ENCODE results near the gene TRAPPC14.

TRAPPC14 gene

GRCh38 chr7:100166970-100167911, 8.7 kb upstream of the TRAPPC14 start:
- TF ChIP-seq CTCF (IDR thresholded peaks at IDR 0.05; ENCODE audit: borderline replicate concordance, control extremely low read depth, extremely low read depth, insufficient read depth, missing control alignments) = no peak
- in situ Hi-C loops (cut with MboI; ENCODE audit: low sequenced_read_pairs, unreplicated experiment) = no loop called here

DNA sequence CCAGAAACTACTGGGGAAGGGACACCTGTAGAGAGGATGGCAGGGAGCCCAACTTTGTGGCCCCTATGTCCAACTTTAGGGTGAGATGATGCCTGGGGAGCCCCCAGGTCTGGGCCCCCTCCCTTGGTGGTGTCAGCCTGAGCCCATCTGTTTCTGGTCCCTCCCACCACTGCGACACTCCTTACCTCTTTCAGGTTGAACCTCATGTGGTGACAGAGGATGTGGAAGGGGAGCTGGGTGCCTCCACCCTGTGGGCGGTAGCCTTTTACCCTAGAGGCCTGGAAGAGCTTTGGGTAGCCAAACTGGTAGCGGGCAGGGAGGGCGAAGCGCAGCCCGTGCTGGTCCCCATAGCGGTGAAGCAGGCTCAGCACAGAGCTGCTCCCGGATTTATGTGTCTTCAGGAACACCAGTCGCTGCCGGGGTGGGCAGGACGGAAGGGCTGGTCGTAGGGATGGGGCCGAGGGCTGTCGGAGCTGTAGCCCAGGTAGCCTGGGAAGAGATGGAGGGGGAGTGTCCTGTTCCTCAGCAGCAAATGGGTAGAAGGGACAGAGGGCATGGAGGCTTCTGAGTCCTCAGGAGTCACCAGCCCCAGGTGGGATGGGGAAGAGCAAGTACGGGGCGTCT, 7.9 kb upstream of the TRAPPC14 start:
- peak; percentile 12 for DNase-seq (ENCODE audit: low spot score)
- TF ChIP-seq CTCF (IDR thresholded peaks at IDR 0.05; ENCODE audit: borderline replicate concordance, control extremely low read depth, extremely low read depth, insufficient read depth, missing control alignments) = no peak
- in situ Hi-C loops (cut with MboI; ENCODE audit: low sequenced_read_pairs, unreplicated experiment) = no loop called here

More at GRCh38 chr7:100166970-100167911, 8.7 kb upstream of the TRAPPC14 start:
- DNase-seq (ENCODE audit: low spot score) = peak; percentile 46

GRCh38 chr7:100163871-100164270, 5.3 kb upstream of the TRAPPC14 start:
- in situ Hi-C loops (cut with MboI; ENCODE audit: low sequenced_read_pairs, unreplicated experiment) = no loop called here
- TF ChIP-seq CTCF (IDR thresholded peaks at IDR 0.05; ENCODE audit: borderline replicate concordance, control extremely low read depth, extremely low read depth, insufficient read depth, missing control alignments) = no peak
- DNase-seq (ENCODE audit: low spot score) = no peak

DNA sequence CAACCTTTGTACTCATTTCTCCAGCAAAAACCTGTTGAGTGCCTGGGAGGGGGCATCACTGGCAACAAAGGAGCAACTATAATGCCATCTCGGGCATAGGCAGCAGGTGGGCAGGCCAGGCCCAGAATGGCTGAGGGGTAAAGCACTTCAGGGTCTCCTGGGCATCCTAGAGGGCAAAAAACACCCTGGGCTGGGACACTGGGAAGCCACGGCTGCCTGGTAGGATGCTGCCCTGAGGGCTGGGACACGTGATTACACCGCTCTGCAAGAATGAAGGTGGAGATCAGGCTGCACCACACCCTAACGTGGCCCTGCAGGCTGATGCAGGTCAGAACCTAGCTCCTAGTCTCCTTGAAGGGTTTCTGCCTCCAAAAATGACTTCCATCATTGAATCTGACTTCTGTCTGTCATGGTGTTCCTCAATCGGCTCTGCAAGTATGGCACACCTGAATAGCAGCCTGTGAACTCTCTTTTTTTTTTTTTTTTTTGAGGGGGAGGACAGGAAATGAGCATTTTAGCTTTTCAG, 4.5 kb upstream of the TRAPPC14 start:
- no peak for TF ChIP-seq CTCF (IDR thresholded peaks at IDR 0.05; ENCODE audit: borderline replicate concordance, control extremely low read depth, extremely low read depth, insufficient read depth, missing control alignments)
- DNase-seq (ENCODE audit: low spot score) = peak; percentile 16
- in situ Hi-C loops (cut with MboI; ENCODE audit: low sequenced_read_pairs, unreplicated experiment) = no loop called here

- no peak for TF ChIP-seq CTCF (IDR thresholded peaks at IDR 0.05; ENCODE audit: borderline replicate concordance, control extremely low read depth, extremely low read depth, insufficient read depth, missing control alignments)
- in situ Hi-C loops (cut with MboI; ENCODE audit: low sequenced_read_pairs, unreplicated experiment) = no loop called here
- no peak for DNase-seq (ENCODE audit: low spot score)
Observed at GRCh38 chr7:100160067-100160466, 1.5 kb upstream of the TRAPPC14 start.

- in situ Hi-C loops (cut with MboI; ENCODE audit: low sequenced_read_pairs, unreplicated experiment) = no loop called here
- DNase-seq (ENCODE audit: low spot score) = no peak
- TF ChIP-seq CTCF (IDR thresholded peaks at IDR 0.05; ENCODE audit: borderline replicate concordance, control extremely low read depth, extremely low read depth, insufficient read depth, missing control alignments) = no peak
Observed at GRCh38 chr7:100159099-100159623, 638 bp upstream of the TRAPPC14 start.
